Mucosa of descending colon (tissue), 3 donors: ENCODE measurements around the gene USF3. TPM values are rescaled to one million over a fixed set of nuclear protein-coding genes. Genes with fewer than 3 reads are reported as not detected.

Experiments used
- ATAC-seq: fragments of 200-7000 bp; cut with Tn5 transposase; one replicate; pipeline ENCODE4 v1.9.1; 2020; ENCODE audit warnings: mild to moderate bottlenecking, moderate library complexity
- DNase-seq, 3 donors: peaks; one replicate each; pipeline ENCODE4 v3.0.0-alpha.2; 2020
- H3K36me3 ChIP-seq: fragments of 200-600 bp; one replicate; pipeline ENCODE4 v1.8.0; 2021; ENCODE audit warnings: low read depth, mild to moderate bottlenecking
- H3K4me1 ChIP-seq: fragments of 200-600 bp; one replicate; pipeline ENCODE4 v1.8.0; 2021; ENCODE audit warnings: low read depth, mild to moderate bottlenecking
- H3K4me3 ChIP-seq: fragments of 200-600 bp; one replicate; pipeline ENCODE4 v1.8.0; 2021; ENCODE audit warnings: mild to moderate bottlenecking
- H3K9me3 ChIP-seq: fragments of 200-600 bp; one replicate; pipeline ENCODE4 v1.8.0; 2021; ENCODE audit warnings: mild to moderate bottlenecking
- CTCF ChIP-seq: fragments of 200-600 bp; IDR thresholded peaks from one replicate; pipeline ENCODE4 v1.8.0; 2022; ENCODE audit warnings: antibody characterized with exemption, mild to moderate bottlenecking
- intact Hi-C, 2 donors: fragments of 100-400 bp; cut with DNase I in 1 of 2; cut with micrococcal nuclease in 1 of 2; formaldehyde crosslinking; loops; one replicate each; pipeline versions ENCODE4 v1.11.0 to v1.11.1; 2022; cut with DNase I, micrococcal nuclease
- total RNA-seq, 3 donors: library from RNA; stranded (reverse); fragmentation: NEBNext Ultra II Directional in 2 of 3; extraction: Animal tissue kit (Norgen Biotek cat#: 25700) in 2 of 3; gene quantifications; one replicate each; pipeline versions ENCODE4 v1.2.1 to v1.2.4, GENCODE V29; 2021 to 2023
- donor health status: DM: no; HTN: no; CAD: no; lungs with moderate emphysema.
- donor health status: DM: no; HTN: no; CAD: no.
- donor health status: DM: no; HTN: yes; CAD: no.

The USF3 gene
- total RNA-seq, 3 donors from 2014 or later: 24.5 to 31.4 (median 26.7) TPM

DNA sequence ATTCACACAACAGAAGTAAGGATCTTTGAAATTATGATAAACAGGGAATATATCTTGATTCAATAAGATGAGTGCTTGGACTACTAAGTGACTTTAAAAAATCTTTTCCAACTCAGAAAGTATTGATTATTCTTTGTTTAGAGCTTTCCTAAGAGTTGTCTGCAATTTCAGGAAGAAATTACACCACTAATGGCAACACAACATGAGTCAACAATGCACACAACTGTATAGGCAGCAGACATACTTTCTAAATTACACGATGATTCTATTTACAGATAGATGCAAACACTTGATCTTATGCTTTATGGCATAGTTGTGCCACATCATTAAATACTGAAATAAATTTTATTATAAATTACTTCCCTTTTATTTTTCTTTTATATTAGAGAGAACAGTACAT, 45.2 kb upstream of the USF3 start:
- no peaks in the 10 kb centered on the region for H3K36me3 ChIP-seq
- H3K4me3 ChIP-seq: no peak overlapping the region
- no peak for ATAC-seq
- TF ChIP-seq CTCF: no peak
- no peak for DNase-seq
- intact Hi-C loops: no loop called here
- H3K9me3 ChIP-seq: no peaks in the 10 kb centered on the region
- peaks cover 11% of the 10 kb centered on the region for H3K4me1 ChIP-seq

- H3K4me1 ChIP-seq: peaks cover 11% of the 10 kb centered on the region
- no peak for TF ChIP-seq CTCF
- ATAC-seq: no peak
- no peak overlapping the region for H3K4me3 ChIP-seq
- no peaks in the 10 kb centered on the region for H3K36me3 ChIP-seq
- no peaks in the 10 kb centered on the region for H3K9me3 ChIP-seq
- DNase-seq: no peak
- intact Hi-C loops: no loop called here
These were observed 44.6 kb upstream of the USF3 start for GRCh38 chr3:113741086-113741485.

- TF ChIP-seq CTCF: no peak
- intact Hi-C loops: loop anchor here in 1 of 2 donors (5.0 kb wide), 1 partner anchor 176 kb away; no protein-coding TSS in a partner anchor
- ATAC-seq (peak; percentile 76), DNase-seq (no peak)
- Histone ChIP-seq H3K4me3 (no peak overlapping the region), H3K4me1 (no peaks in the 10 kb centered on the region), H3K9me3 (no peaks in the 10 kb centered on the region), H3K36me3 (no peaks in the 10 kb centered on the region)
These were observed 40.2 kb upstream of the USF3 start for GRCh38 chr3:113736548-113737089.

DNA sequence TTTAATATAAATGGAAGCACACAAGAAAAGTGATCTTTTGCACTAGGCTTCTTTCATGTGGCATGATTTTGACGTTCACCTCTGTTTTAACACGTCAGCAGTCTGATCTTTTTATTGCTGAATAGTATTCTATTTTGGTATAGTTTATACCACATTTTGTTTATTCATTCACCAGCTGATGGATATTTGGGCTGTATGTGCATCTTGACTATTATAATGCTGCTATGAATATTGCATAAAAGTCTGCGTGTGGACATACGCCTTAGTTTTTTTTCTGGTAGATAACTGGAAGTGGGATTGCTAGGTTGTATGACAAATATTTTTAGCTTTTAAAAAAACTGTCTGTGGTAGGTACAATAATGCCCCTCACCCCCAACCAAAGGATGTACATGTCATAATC, 35.3 kb upstream of the USF3 start:
- intact Hi-C loops: no loop called here
- H3K4me1 ChIP-seq: no peaks in the 10 kb centered on the region
- no peak for DNase-seq

DNA sequence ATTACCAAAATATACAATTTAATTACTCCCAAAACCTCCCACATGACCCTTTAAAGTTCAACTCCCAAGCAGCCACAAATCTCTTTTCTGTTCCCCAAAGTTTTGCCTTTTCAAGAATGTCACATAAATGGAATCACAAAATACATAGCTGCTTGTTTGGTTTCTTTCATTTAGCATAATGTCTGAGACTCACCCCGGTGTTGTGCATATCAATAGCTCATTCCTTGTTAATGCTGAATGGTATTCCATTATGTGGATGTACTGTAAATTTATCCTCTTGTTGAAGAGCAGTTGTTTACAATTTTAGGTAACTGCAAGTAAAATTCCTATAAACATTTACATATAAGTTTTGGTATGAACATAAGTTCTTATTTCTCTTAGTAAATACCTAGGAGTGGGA, 34.1 kb upstream of the USF3 start:
- DNase-seq (no peak), ATAC-seq (no peak)
- Histone ChIP-seq H3K4me3 (no peak overlapping the region), H3K4me1 (no peaks in the 10 kb centered on the region), H3K36me3 (no peaks in the 10 kb centered on the region), H3K9me3 (no peaks in the 10 kb centered on the region)
- TF ChIP-seq CTCF: no peak
- intact Hi-C loops: no loop called here

More for the DNA sequence above, 35.3 kb upstream of the USF3 start:
- no peak for TF ChIP-seq CTCF
- ATAC-seq: no peak
- H3K9me3 ChIP-seq: no peaks in the 10 kb centered on the region
- no peaks in the 10 kb centered on the region for H3K36me3 ChIP-seq
- no peak overlapping the region for H3K4me3 ChIP-seq

- ATAC-seq (no peak), DNase-seq (no peak)
- intact Hi-C loops: no loop called here
- H3K36me3 ChIP-seq: no peaks in the 10 kb centered on the region
- no peaks in the 10 kb centered on the region for H3K9me3 ChIP-seq
- no peak overlapping the region for H3K4me3 ChIP-seq
- no peak for TF ChIP-seq CTCF
- no peaks in the 10 kb centered on the region for H3K4me1 ChIP-seq
These were observed 32.2 kb upstream of the USF3 start for GRCh38 chr3:113728661-113729060.
